Uterus (tissue), 4 donors: Measurements from ENCODE around the gene MDC1. TPM values are rescaled to one million over a fixed set of nuclear protein-coding genes. Genes with fewer than 3 reads are reported as not detected.
A peak's percentile ranks its signal among the peaks of the same experiment; 100 is the strongest.
"Not testable (repeated sequence)": the region's sequence is repeated elsewhere in the genome, so short reads cannot be mapped to it uniquely, and the experiment has no call there.

Experiments used
- DNase-seq, 2 donors: peaks; one replicate each; pipeline ENCODE4 v3.0.0-alpha.2; 2019 to 2020
- H3K27ac ChIP-seq, 2 donors: fragments of 200-600 bp; sonication (generic); 1 replicate in 1 of 2; 2 replicates in 1 of 2; pipeline ENCODE4 v1.5.1; 2016 to 2018
- H3K27me3 ChIP-seq, 2 donors: fragments of 200-600 bp; sonication (generic); one replicate each; pipeline ENCODE4 v1.5.1; 2018 to 2019; ENCODE audit warnings: control low read depth in 1 of 2
- H3K36me3 ChIP-seq, 2 donors: fragments of 200-600 bp; sonication (generic); one replicate each; pipeline ENCODE4 v1.5.1; 2019; ENCODE audit warnings: control low read depth in 1 of 2
- H3K4me1 ChIP-seq, 2 donors: fragments of 200-600 bp; sonication (generic); one replicate each; pipeline ENCODE4 v1.5.1; 2018 to 2019; ENCODE audit warnings: control low read depth in 1 of 2
- H3K4me3 ChIP-seq, 2 donors: fragments of 200-600 bp; sonication (generic); 1 replicate in 1 of 2; 2 replicates in 1 of 2; pipeline ENCODE4 v1.5.1; 2018 to 2019; ENCODE audit warnings: mild to moderate bottlenecking in 1 of 2
- H3K9me3 ChIP-seq, 2 donors: fragments of 200-600 bp; sonication (generic); one replicate each; pipeline ENCODE4 v1.5.1; 2019; ENCODE audit warnings: control low read depth in 1 of 2
- POLR2A ChIP-seq, 2 donors: fragments of 450-650 bp; IDR thresholded peaks; one replicate each; pipeline ENCODE4 v1.6.1; 2016; ENCODE audit warnings: antibody characterized with exemption in 2 of 2, mild to moderate bottlenecking in 1 of 2, moderate library complexity in 1 of 2
- intact Hi-C: fragments of 100-400 bp; cut with DNase I; formaldehyde crosslinking; loops from one replicate; pipeline ENCODE4 v1.15.1; 2023; ENCODE audit warnings: low total_unique reads
- total RNA-seq, 4 donors: library from RNA; depleted of rRNA in 3 of 4; stranded (reverse); fragments of >200 nt in 3 of 4; gene quantifications; one replicate each; pipeline versions ENCODE4 v1.1.0 to v1.2.4, GENCODE V29; 2014 to 2023
- TF ChIP-seq, protein P1 (sequence below), 4 experiments: fragments of 200-600 bp in 2 of 4; fragments of 450-650 bp in 2 of 4; sonication (generic) in 2 of 4; IDR thresholded peaks; one replicate each; pipeline ENCODE4 v1.5.1; 2016 to 2019; ENCODE audit warnings: antibody characterized with exemption in 4 of 4, mild to moderate bottlenecking in 2 of 4, moderate library complexity in 1 of 4
- donor health status: DM: yes; HTN: yes; CAD: no.

Gene MDC1
- total RNA-seq, 4 donors from 2014 or later = 3.1 to 61.9 (median 10.2) TPM

GRCh38 chr6:30725713-30726505 lies 8.8 kb upstream of the MDC1 start:
- Histone ChIP-seq H3K27ac (peak overlapping the region in 1 of 2 donors; percentile 17), H3K27me3 (no peaks in the 10 kb centered on the region), H3K4me3 (no peak overlapping the region), H3K36me3 (no peaks in the 10 kb centered on the region), H3K9me3 (no peaks in the 10 kb centered on the region), H3K4me1 (no peaks in the 10 kb centered on the region)
- intact Hi-C loops = no loop called here
- no peak for TF ChIP-seq POLR2A (IDR thresholded peaks at IDR 0.05)
- TF ChIP-seq, protein P1, sequence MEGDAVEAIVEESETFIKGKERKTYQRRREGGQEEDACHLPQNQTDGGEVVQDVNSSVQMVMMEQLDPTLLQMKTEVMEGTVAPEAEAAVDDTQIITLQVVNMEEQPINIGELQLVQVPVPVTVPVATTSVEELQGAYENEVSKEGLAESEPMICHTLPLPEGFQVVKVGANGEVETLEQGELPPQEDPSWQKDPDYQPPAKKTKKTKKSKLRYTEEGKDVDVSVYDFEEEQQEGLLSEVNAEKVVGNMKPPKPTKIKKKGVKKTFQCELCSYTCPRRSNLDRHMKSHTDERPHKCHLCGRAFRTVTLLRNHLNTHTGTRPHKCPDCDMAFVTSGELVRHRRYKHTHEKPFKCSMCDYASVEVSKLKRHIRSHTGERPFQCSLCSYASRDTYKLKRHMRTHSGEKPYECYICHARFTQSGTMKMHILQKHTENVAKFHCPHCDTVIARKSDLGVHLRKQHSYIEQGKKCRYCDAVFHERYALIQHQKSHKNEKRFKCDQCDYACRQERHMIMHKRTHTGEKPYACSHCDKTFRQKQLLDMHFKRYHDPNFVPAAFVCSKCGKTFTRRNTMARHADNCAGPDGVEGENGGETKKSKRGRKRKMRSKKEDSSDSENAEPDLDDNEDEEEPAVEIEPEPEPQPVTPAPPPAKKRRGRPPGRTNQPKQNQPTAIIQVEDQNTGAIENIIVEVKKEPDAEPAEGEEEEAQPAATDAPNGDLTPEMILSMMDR (IDR thresholded peaks at IDR 0.05) = no peak
- DNase-seq = no peak

DNA sequence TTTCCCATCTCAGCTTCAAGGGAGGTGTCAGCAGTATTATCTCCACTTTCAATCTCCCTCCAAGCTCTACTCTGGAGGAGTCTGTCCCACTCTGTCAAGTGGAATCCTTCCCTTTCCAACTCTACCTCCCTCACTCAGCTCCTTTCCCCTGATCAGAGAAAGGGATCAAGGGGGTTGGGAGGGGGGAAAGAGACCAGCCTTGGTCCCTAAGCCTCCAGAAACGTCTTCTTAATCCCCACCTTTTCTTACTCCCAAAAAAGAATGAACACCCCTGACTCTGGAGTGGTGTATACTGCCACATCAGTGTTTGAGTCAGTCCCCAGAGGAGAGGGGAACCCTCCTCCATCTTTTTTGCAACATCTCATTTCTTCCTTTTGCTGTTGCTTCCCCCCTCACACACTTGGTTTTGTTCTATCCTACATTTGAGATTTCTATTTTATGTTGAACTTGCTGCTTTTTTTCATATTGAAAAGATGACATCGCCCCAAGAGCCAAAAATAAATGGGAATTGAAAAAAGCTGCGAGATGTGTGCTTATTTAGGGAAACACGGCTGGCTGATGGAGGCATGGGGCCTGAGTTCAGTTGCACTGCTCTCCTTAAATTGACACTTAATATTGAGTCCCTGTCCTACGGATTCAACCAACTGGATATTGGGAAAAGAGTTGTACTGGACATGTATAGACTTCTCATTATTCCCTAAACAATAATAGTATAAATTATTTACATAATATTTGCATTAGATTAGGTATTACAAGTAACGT lies 8.0 kb upstream of the MDC1 start:
- TF ChIP-seq, protein P1 (IDR thresholded peaks at IDR 0.05) = no peak
- no peak for TF ChIP-seq POLR2A (IDR thresholded peaks at IDR 0.05)
- Histone ChIP-seq H3K9me3 (no peaks in the 10 kb centered on the region), H3K4me1 (no peaks in the 10 kb centered on the region), H3K27me3 (no peaks in the 10 kb centered on the region), H3K27ac (peak overlapping the region; percentile 5 to 28), H3K36me3 (no peaks in the 10 kb centered on the region), H3K4me3 (no peak overlapping the region)
- intact Hi-C loops = no loop called here
- no peak for DNase-seq

DNA sequence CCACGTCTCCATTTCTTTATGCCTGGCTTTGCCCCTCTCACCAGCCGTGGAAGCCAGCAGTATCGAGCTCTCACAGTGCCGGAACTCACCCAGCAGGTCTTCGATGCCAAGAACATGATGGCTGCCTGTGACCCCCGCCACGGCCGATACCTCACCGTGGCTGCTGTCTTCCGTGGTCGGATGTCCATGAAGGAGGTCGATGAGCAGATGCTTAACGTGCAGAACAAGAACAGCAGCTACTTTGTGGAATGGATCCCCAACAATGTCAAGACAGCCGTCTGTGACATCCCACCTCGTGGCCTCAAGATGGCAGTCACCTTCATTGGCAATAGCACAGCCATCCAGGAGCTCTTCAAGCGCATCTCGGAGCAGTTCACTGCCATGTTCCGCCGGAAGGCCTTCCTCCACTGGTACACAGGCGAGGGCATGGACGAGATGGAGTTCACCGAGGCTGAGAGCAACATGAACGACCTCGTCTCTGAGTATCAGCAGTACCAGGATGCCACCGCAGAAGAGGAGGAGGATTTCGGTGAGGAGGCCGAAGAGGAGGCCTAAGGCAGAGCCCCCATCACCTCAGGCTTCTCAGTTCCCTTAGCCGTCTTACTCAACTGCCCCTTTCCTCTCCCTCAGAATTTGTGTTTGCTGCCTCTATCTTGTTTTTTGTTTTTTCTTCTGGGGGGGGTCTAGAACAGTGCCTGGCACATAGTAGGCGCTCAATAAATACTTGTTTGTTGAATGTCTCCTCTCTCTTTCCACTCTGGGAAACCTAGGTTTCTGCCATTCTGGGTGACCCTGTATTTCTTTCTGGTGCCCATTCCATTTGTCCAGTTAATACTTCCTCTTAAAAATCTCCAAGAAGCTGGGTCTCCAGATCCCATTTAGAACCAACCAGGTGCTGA lies 7.0 kb upstream of the MDC1 start:
- not testable (repeated sequence) for H3K4me1 ChIP-seq, H3K36me3 ChIP-seq, H3K4me3 ChIP-seq, H3K9me3 ChIP-seq, DNase-seq, H3K27me3 ChIP-seq
- intact Hi-C loops = loop anchor here (2.0 kb wide), 1 partner anchor 45 kb away; no protein-coding TSS in a partner anchor
- H3K27ac ChIP-seq = peak overlapping the region in 1 of 2 donors; percentile 39

DNA sequence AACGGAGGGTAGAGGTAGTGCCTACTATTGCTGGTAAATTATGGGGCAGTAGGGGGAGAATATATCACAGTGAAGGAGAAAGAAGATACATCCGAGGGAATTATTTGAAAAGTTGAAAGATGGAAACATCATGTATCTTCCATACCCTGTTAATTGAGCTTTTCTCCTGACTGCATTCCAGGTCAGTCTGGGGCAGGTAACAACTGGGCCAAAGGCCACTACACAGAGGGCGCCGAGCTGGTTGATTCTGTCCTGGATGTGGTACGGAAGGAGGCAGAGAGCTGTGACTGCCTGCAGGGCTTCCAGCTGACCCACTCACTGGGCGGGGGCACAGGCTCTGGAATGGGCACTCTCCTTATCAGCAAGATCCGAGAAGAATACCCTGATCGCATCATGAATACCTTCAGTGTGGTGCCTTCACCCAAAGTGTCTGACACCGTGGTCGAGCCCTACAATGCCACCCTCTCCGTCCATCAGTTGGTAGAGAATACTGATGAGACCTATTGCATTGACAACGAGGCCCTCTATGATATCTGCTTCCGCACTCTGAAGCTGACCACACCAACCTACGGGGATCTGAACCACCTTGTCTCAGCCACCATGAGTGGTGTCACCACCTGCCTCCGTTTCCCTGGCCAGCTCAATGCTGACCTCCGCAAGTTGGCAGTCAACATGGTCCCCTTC lies 6.2 kb upstream of the MDC1 start:
- intact Hi-C loops = loop anchor here (2.0 kb wide), 1 partner anchor 44 kb away; no protein-coding TSS in a partner anchor
- H3K27me3 ChIP-seq, H3K4me3 ChIP-seq, H3K9me3 ChIP-seq, H3K36me3 ChIP-seq, H3K4me1 ChIP-seq, DNase-seq: not testable (repeated sequence)
- peak overlapping the region; percentile 21 to 91 for H3K27ac ChIP-seq

DNA sequence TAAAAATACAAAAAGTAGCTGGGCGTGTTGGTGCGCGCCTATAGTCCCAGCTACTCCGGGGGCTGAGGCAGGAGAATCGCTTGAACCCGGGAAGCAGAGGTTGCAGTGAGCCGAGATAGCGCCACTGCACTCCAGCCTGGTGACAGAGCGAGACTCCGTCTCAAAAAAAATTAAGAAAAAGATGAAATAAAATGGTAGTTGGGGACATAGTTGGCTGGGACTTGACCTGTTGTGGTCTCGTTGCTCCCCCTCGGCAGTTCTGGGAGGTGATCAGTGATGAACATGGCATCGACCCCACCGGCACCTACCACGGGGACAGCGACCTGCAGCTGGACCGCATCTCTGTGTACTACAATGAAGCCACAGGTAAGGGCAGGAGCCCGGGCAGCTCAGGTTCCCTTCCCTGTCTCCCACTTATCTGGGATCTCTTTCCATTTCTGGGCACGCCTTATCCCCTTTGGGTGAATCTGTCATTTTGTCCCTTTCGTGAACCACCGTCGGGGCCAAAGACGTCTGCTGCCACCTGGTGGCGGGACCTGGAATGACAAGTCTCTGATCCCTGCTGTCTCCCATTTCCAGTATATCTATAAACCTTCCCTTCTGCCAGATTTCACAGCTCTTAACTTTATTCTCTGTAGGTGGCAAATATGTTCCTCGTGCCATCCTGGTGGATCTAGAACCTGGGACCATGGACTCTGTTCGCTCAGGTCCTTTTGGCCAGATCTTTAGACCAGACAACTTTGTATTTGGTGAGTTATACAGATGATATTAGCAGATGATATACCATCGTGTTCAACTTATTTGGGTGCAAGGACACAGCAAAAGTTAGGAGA lies 5.4 kb upstream of the MDC1 start:
- Histone ChIP-seq H3K9me3 (no peaks in the 10 kb centered on the region), H3K27ac (peak overlapping the region; percentile 91 to 97), H3K27me3 (no peaks in the 10 kb centered on the region), H3K4me3 (peak overlapping the region; percentile 59 to 69), H3K36me3 (no peaks in the 10 kb centered on the region), H3K4me1 (no peaks in the 10 kb centered on the region)
- intact Hi-C loops = loop anchor here (2.0 kb wide), 1 partner anchor 44 kb away; no protein-coding TSS in a partner anchor
- DNase-seq = peak; percentile 80 to 85
- TF ChIP-seq, protein P1 (IDR thresholded peaks at IDR 0.05) = peak; percentile 94 to 99 (median 96)
- TF ChIP-seq POLR2A (IDR thresholded peaks at IDR 0.05) = no peak

GRCh38 chr6:30722025-30722279 lies 4.9 kb upstream of the MDC1 start:
- Histone ChIP-seq H3K27ac (peak overlapping the region; percentile 91 to 97), H3K4me3 (peak overlapping the region; percentile 59 to 69)
- not testable (repeated sequence) for H3K4me1 ChIP-seq, H3K36me3 ChIP-seq, H3K9me3 ChIP-seq, H3K27me3 ChIP-seq
- intact Hi-C loops = loop anchor here (2.0 kb wide), 1 partner anchor 43 kb away; no protein-coding TSS in a partner anchor
- peak in 1 of 2 donors; percentile 61 for DNase-seq
